Measurements from ENCODE around the gene GSN. TPM values are rescaled to one million over a fixed set of nuclear protein-coding genes. Genes with fewer than 3 reads are reported as not detected.

GSN gene
- total RNA-seq, 2 experiments from 2014 or later = 1.7 to 1.8 TPM

DNA sequence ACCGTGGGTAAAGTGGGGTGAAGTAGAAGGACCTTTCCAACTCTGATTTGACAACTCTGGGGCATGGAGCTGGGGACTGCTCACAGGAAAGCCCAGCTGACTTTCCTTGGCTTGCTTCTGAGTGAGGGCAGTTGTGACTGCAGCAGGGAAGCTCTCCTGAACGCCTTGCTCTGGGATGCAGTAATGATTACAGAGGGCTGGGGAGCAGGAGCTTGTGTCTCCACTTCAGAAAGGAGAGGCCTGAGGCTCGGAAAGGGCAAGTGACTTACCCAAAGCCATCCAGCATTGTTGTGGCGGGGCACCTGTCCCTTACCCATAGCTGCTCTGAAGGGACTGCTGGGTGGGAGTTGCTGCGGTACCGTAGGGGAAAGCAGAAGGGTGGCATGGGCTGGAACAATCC is 41.2 kb downstream of the GSN start:
- Mint-ChIP-seq H3K36me3 (no peaks in the 10 kb centered on the region), H3K27me3 (no peaks in the 10 kb centered on the region), H3K9me3 (no peaks in the 10 kb centered on the region), H3K27ac (no peak overlapping the region), H3K4me3 (no peak overlapping the region), H3K4me1 (no peaks in the 10 kb centered on the region)
- no peak for DNase-seq

DNA sequence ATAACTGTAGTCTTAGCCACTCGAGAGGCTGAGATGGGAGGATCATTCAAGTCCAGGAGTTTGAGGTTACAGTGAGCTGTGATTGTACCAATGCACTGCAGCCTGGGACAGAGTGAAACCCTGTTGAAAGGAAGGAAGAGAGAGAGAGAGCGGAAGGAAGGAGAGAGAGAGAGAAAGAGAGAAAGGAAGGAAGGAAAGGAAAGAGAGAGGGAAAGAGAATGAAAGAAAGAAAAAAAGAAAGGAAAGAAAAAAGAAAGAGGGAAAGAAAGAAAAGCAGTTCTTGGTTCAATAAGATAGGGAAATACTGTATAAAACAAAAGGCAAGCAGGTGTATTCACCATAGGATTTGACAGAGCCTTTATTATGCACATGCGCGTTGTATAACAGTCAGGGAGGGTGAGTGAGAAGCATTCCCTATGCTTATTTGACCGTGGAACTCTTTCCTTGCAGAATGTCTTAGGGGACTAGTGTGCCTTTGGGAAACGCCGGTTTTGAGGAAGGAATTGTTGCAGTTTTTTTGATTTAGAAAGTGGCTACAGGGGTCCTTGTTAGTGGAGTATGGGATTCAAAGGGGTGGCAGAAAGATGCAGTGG is 42.0 kb downstream of the GSN start:
- Mint-ChIP-seq H3K4me1 (no peaks in the 10 kb centered on the region), H3K9me3 (no peaks in the 10 kb centered on the region), H3K36me3 (no peaks in the 10 kb centered on the region), H3K27me3 (no peaks in the 10 kb centered on the region), H3K4me3 (no peak overlapping the region), H3K27ac (no peak overlapping the region)
- DNase-seq = no peak

GRCh38 chr9:121310571-121310970 is 42.6 kb downstream of the GSN start:
- no peak overlapping the region for H3K4me3 Mint-ChIP-seq
- no peak overlapping the region for H3K27ac Mint-ChIP-seq

GRCh38 chr9:121312169-121312568 is 44.2 kb downstream of the GSN start:
- no peak for DNase-seq
- no peaks in the 10 kb centered on the region for H3K36me3 Mint-ChIP-seq
- H3K4me1 Mint-ChIP-seq = no peaks in the 10 kb centered on the region
- H3K9me3 Mint-ChIP-seq = no peaks in the 10 kb centered on the region
- H3K27me3 Mint-ChIP-seq = no peaks in the 10 kb centered on the region
- H3K4me3 Mint-ChIP-seq = no peak overlapping the region
- no peak overlapping the region for H3K27ac Mint-ChIP-seq

More at GRCh38 chr9:121310571-121310970, 42.6 kb downstream of the GSN start:
- no peaks in the 10 kb centered on the region for H3K9me3 Mint-ChIP-seq
- no peak for DNase-seq
- H3K4me1 Mint-ChIP-seq = no peaks in the 10 kb centered on the region
- no peaks in the 10 kb centered on the region for H3K36me3 Mint-ChIP-seq
- no peaks in the 10 kb centered on the region for H3K27me3 Mint-ChIP-seq

DNA sequence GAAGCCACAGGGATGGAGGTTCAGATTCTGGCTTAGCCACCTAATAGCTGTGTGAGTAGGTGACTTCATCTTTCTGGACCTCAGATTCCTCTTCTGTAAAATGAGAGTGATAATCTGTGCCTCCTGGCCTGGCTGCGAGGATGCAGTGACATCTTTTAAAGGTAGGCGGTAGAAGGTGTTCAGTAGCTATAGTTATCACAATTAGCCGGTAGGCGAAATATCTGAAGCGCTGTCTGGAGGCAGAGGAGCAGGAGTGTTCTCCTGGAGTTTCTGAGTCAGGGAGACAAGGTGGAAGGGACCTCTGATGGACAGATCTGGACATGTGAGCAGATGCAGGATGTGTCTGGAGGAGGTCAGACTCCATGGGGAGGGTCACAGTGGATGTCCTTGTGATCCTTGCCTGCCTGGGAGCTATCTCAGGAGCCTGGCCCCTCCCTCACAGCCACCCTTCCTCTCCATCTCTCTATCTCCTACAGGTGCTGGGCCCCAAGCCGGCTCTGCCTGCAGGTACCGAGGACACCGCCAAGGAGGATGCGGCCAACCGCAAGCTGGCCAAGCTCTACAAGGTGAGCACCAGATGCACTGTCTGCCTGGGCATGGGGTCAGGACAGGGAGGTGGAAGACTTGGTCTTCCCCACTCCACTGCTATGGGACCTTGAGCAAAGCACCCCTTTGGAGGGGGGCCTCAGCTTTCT is 45.6 kb downstream of the GSN start:
- Mint-ChIP-seq H3K27me3 (no peaks in the 10 kb centered on the region), H3K27ac (no peak overlapping the region), H3K9me3 (no peaks in the 10 kb centered on the region), H3K4me1 (no peaks in the 10 kb centered on the region), H3K36me3 (no peaks in the 10 kb centered on the region), H3K4me3 (no peak overlapping the region)
- no peak for DNase-seq

GRCh38 chr9:121316378-121316777 is 48.4 kb downstream of the GSN start:
- Mint-ChIP-seq H3K4me1 (peaks cover 6% of the 10 kb centered on the region), H3K27me3 (no peaks in the 10 kb centered on the region), H3K9me3 (no peaks in the 10 kb centered on the region), H3K4me3 (no peak overlapping the region), H3K27ac (no peak overlapping the region), H3K36me3 (no peaks in the 10 kb centered on the region)
- DNase-seq = no peak

DNA sequence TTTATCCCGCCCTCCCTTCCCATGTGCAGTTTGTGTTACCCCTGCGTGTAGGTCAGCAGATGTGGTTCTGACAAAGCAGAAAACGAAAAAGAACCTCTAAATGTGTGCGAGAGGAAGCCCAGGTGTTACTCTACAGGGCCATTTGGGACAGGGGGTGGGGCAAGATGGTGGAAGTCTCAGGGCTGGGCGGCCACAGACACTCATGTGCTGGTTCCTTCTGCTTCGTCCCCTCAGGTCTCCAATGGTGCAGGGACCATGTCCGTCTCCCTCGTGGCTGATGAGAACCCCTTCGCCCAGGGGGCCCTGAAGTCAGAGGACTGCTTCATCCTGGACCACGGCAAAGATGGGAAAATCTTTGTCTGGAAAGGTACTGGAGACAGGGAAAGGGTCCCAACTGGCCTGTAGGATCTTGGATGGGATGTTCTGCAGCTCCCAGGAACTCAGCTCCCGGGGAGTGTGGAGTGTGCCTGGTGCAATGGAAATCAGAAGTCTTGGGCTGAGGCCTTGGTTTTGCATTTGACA is 49.0 kb downstream of the GSN start:
- Mint-ChIP-seq H3K9me3 (no peaks in the 10 kb centered on the region), H3K4me3 (no peak overlapping the region), H3K4me1 (peaks cover 6% of the 10 kb centered on the region), H3K36me3 (no peaks in the 10 kb centered on the region), H3K27me3 (no peaks in the 10 kb centered on the region), H3K27ac (no peak overlapping the region)
- DNase-seq = no peak

- DNase-seq = no peak
- no peaks in the 10 kb centered on the region for H3K27me3 Mint-ChIP-seq
- H3K4me1 Mint-ChIP-seq = peaks cover 8% of the 10 kb centered on the region
- H3K9me3 Mint-ChIP-seq = no peaks in the 10 kb centered on the region
- no peaks in the 10 kb centered on the region for H3K36me3 Mint-ChIP-seq
- no peak overlapping the region for H3K4me3 Mint-ChIP-seq
- H3K27ac Mint-ChIP-seq = no peak overlapping the region
Measured at GRCh38 chr9:121317737-121318630, 50.0 kb downstream of the GSN start.

GRCh38 chr9:121318631-121319382 is 50.8 kb downstream of the GSN start:
- Mint-ChIP-seq H3K4me3 (no peak overlapping the region), H3K27ac (no peak overlapping the region), H3K27me3 (no peaks in the 10 kb centered on the region), H3K4me1 (peaks cover 8% of the 10 kb centered on the region), H3K36me3 (no peaks in the 10 kb centered on the region), H3K9me3 (no peaks in the 10 kb centered on the region)
- DNase-seq = no peak

- Mint-ChIP-seq H3K27me3 (no peaks in the 10 kb centered on the region), H3K36me3 (no peaks in the 10 kb centered on the region), H3K4me3 (no peak overlapping the region), H3K9me3 (no peaks in the 10 kb centered on the region), H3K4me1 (peaks cover 8% of the 10 kb centered on the region), H3K27ac (no peak overlapping the region)
- DNase-seq = no peak
Measured at GRCh38 chr9:121319383-121319780, 51.4 kb downstream of the GSN start.

DNA sequence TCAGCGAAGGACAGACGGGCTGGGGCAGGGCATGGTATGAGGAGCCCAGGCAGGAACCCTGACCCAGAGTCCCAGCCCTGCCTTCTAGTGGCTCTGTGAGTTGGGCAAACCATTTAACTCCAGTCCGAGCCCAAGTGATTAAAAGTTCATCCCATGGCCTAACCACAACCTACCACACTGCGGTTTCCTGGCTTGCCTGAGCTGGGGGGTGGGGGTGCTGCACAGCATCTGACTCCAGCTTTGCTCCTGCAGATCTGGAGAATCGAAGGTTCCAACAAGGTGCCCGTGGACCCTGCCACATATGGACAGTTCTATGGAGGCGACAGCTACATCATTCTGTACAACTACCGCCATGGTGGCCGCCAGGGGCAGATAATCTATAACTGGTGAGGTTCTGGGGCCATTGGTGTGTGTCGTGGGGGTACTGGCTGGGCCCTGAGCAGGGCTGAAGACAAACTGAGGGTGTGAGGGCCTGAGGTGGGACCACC is 53.1 kb downstream of the GSN start:
- Mint-ChIP-seq H3K27me3 (no peaks in the 10 kb centered on the region), H3K4me3 (no peak overlapping the region), H3K4me1 (peaks cover 8% of the 10 kb centered on the region), H3K9me3 (no peaks in the 10 kb centered on the region), H3K36me3 (no peaks in the 10 kb centered on the region), H3K27ac (no peak overlapping the region)
- DNase-seq = peak; percentile 9

DNA sequence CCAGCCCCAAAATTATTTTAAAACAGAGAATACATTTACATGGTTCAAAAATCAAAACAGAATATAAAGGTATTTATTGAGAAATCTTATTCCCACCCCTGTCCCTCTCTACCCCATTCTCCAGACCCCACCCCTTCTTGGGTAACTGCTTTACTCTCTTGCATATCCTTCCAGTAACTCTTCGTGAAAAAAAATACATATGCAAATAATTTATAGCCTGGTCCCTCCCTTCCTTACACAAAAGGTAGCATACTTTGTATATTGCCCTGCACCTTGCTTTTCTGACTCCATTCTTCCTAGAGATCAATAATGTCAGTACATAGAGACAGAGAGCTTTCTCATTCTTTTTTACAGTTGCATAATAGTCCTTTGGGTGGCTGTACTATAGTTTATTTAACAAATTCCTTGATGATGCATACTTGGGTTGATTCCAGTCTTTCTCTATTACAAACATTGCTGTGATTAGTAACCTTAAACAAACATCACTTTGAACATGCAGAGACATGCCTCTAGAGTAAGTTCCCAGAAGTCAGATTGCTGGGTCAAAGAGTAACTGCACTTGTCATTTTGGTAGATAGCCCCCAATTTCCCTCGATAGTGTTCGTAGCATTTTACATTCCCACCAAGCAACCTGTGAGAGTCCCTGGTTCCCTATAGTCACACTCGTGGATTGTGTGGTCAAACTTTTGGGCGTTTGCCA is 54.2 kb downstream of the GSN start:
- no peak overlapping the region for H3K4me3 Mint-ChIP-seq

DNA sequence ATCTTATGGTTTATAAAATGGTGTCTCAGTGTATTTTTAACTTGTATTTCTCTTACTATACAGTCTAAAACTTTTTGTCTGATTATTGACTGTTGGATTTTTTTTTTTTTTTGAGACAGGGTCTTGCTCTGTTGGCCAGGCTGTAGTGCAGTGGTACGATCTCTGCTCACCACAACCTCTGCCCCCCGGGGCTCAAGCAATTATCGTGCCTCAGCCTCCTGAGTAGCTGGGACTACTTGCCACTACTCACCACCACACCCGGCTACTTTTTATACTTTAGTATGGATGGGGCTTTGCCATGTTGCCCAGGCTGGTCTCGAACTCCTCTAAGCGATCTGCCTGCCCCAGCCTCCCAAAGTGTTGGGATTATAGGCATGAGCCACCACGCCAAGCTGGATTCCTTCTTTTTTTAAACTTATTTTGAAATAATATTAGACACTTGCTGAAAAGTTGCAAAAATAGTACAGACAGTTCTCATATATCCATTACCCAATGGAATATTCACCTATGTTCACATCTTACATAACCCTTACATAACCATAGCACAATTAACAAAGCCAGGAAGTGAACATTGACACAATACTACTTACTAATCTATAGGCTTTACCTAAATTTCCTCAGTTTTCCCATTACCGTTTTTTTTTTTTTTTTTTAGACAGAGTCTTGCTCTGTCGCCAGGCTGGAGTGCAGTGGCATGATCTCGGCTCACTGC is 54.9 kb downstream of the GSN start:
- no peak overlapping the region for H3K27ac Mint-ChIP-seq
- H3K36me3 Mint-ChIP-seq = no peaks in the 10 kb centered on the region
- H3K27me3 Mint-ChIP-seq = no peaks in the 10 kb centered on the region

More for the DNA sequence above, 54.2 kb downstream of the GSN start:
- peaks cover 8% of the 10 kb centered on the region for H3K4me1 Mint-ChIP-seq
- H3K36me3 Mint-ChIP-seq = no peaks in the 10 kb centered on the region
- no peak overlapping the region for H3K27ac Mint-ChIP-seq
- DNase-seq = no peak
- H3K9me3 Mint-ChIP-seq = no peaks in the 10 kb centered on the region
- no peaks in the 10 kb centered on the region for H3K27me3 Mint-ChIP-seq

More for the DNA sequence above, 54.9 kb downstream of the GSN start:
- no peak for DNase-seq
- Mint-ChIP-seq H3K4me3 (no peak overlapping the region), H3K4me1 (peaks cover 8% of the 10 kb centered on the region), H3K9me3 (no peaks in the 10 kb centered on the region)
